IMR-90 (cell line): ENCODE data around the gene GYPB. TPM values are rescaled to one million over a fixed set of nuclear protein-coding genes. Genes with fewer than 3 reads are reported as not detected.
"Not testable (repeated sequence)": the region's sequence is repeated elsewhere in the genome, so short reads cannot be mapped to it uniquely, and the experiment has no call there.

Source experiments
- ATAC-seq: fragments of 200-7000 bp; cut with Tn5 transposase; 2 replicates; pipeline ENCODE4 v1.9.1; 2020; ENCODE audit warnings: low read depth, mild to moderate bottlenecking, moderate library complexity
- BruUV-seq: library from RNA; stranded (reverse); fragments of 400-500 nt; replicated peaks from 2 replicates; lab custom pipeline; 2021; lab: Mats Ljungman, UMichigan
- CTCF ChIA-PET: fragments of 300-600 bp; formaldehyde crosslinking; extraction: SDS; loops from one replicate; lab custom pipeline; 2021; ENCODE audit warnings: antibody characterized with exemption; lab: Yijun Ruan, JAX
- POLR2A ChIA-PET: fragments of 300-600 bp; sonication (Branson Sonifier 250); formaldehyde crosslinking; loops from one replicate; lab custom pipeline; 2022; ENCODE audit warnings: antibody characterized with exemption; ENCODE audit not compliant: unreplicated experiment; lab: Charles Lee
- DNase-seq: peaks from one replicate; pipeline ENCODE4 v3.0.0; 2013
- H2AFZ ChIP-seq: replicated peaks from 2 replicates; pipeline ENCODE3; 2013; ENCODE audit warnings: low read length, mild to moderate bottlenecking; ENCODE audit not compliant: poor library complexity
- H2AK5ac ChIP-seq: 2 replicates; pipeline ENCODE4 v1.6.1; 2013; ENCODE audit warnings: low read depth, low read length, inconsistent platforms
- H2AK9ac ChIP-seq: replicated peaks from 2 replicates; pipeline ENCODE3; 2013; ENCODE audit warnings: mild to moderate bottlenecking, low read depth, low read length, moderate library complexity; ENCODE audit not compliant: poor library complexity
- H2BK120ac ChIP-seq: 2 replicates; pipeline ENCODE4 v1.6.1; 2013; ENCODE audit warnings: low read depth, low read length, inconsistent platforms
- H2BK15ac ChIP-seq: 3 replicates; pipeline ENCODE4 v1.6.1; 2013; ENCODE audit warnings: low read depth, low read length, inconsistent platforms
- H2BK20ac ChIP-seq: 2 replicates; pipeline ENCODE4 v1.6.1; 2013; ENCODE audit warnings: low read depth, mild to moderate bottlenecking, inconsistent platforms, low read length, moderate library complexity
- H2BK5ac ChIP-seq: 2 replicates; pipeline ENCODE4 v1.6.1; 2013; ENCODE audit warnings: mild to moderate bottlenecking, low read depth, low read length, inconsistent platforms; ENCODE audit not compliant: poor library complexity, severe bottlenecking
- H3K14ac ChIP-seq: replicated peaks from 2 replicates; pipeline ENCODE4 v1.6.1; 2013; ENCODE audit warnings: low read depth, low read length, inconsistent platforms
- H3K18ac ChIP-seq: 2 replicates; pipeline ENCODE4 v1.6.1; 2013; ENCODE audit warnings: low read depth, low read length, control low read depth
- H3K23ac ChIP-seq: 2 replicates; pipeline ENCODE4 v1.6.1; 2013; ENCODE audit warnings: low read depth, low read length, inconsistent platforms
- H3K27ac ChIP-seq: 2 replicates; pipeline ENCODE4 v1.5.1; 2013; ENCODE audit warnings: mild to moderate bottlenecking, control low read depth, low read length; ENCODE audit not compliant: insufficient read depth
- H3K27me3 ChIP-seq: 2 replicates; pipeline ENCODE4 v1.6.1; 2013; ENCODE audit warnings: low read length; ENCODE audit not compliant: control insufficient read depth, insufficient read depth
- H3K36me3 ChIP-seq: 2 replicates; pipeline ENCODE4 v1.6.1; 2013; ENCODE audit warnings: low read length, mixed read lengths; ENCODE audit not compliant: control insufficient read depth, insufficient read depth
- H3K4ac ChIP-seq: 2 replicates; pipeline ENCODE4 v1.6.1; 2013; ENCODE audit warnings: low read depth, low read length, inconsistent platforms
- H3K4me1 ChIP-seq: 2 replicates; pipeline ENCODE4 v1.6.1; 2013; ENCODE audit warnings: low read length, mixed read lengths; ENCODE audit not compliant: control insufficient read depth, insufficient read depth
- H3K4me2 ChIP-seq: 2 replicates; pipeline ENCODE4 v1.6.1; 2013; ENCODE audit warnings: low read depth, mild to moderate bottlenecking, control low read depth, low read length, moderate library complexity
- H3K4me3 ChIP-seq: 2 replicates; pipeline ENCODE4 v1.5.1; 2013; ENCODE audit warnings: low read depth, mild to moderate bottlenecking, control low read depth, low read length, moderate library complexity; ENCODE audit not compliant: insufficient read depth
- H3K56ac ChIP-seq: 2 replicates; pipeline ENCODE4 v1.6.1; 2013; ENCODE audit warnings: low read length, inconsistent platforms; ENCODE audit not compliant: insufficient read depth; ENCODE audit errors: extremely low read depth
- H3K79me1 ChIP-seq, 2 experiments: 2 replicates each; pipeline ENCODE4 v1.6.1; 2013; ENCODE audit warnings: low read length in 2 of 2, inconsistent platforms in 1 of 2, low read depth in 1 of 2
- H3K9ac ChIP-seq: 2 replicates; pipeline ENCODE4 v1.6.1; 2013; ENCODE audit warnings: low read depth, low read length, control low read depth
- H3K9me1 ChIP-seq: 2 replicates; pipeline ENCODE4 v1.6.1; 2013; ENCODE audit warnings: low read length, inconsistent platforms; ENCODE audit not compliant: insufficient read depth
- H3K9me3 ChIP-seq: 2 replicates; pipeline ENCODE4 v1.6.1; 2013; ENCODE audit warnings: low read length; ENCODE audit not compliant: control insufficient read depth, insufficient read depth
- H4K20me1 ChIP-seq: 2 replicates; pipeline ENCODE4 v1.6.1; 2013; ENCODE audit warnings: low read length, inconsistent platforms; ENCODE audit not compliant: insufficient read depth
- H4K5ac ChIP-seq: 2 replicates; pipeline ENCODE4 v1.6.1; 2013; ENCODE audit warnings: mild to moderate bottlenecking, low read depth, low read length, control low read depth
- H4K8ac ChIP-seq, 2 experiments: 2 replicates each; pipeline ENCODE4 v1.6.1; 2013; ENCODE audit warnings: low read depth in 2 of 2, low read length in 2 of 2, control low read depth in 1 of 2, inconsistent platforms in 1 of 2
- H4K91ac ChIP-seq: 2 replicates; pipeline ENCODE4 v1.6.1; 2013; ENCODE audit warnings: low read depth, low read length, inconsistent platforms; ENCODE audit not compliant: insufficient read depth
- WGBS, 2 experiments: methylation state at CpG; one replicate each; pipeline versions ENCODE4 v1.1.5 to v1.1.7; 2013; ENCODE audit warnings: missing lambda C conversion rate in 2 of 2; ENCODE audit not compliant: insufficient read length in 1 of 2; ENCODE audit errors: extremely low coverage in 2 of 2; 5-methylcytosine and 5-hydroxymethylcytosine counted together
- dilution Hi-C: fragments of 300-500 bp; cut with HindIII; formaldehyde crosslinking; loops from one replicate; pipeline ENCODE4 v1.14.3; 2018; ENCODE audit warnings: low sequenced_read_pairs; ENCODE audit not compliant: unreplicated experiment
- in situ Hi-C: fragments of 300-500 bp; cut with MboI; formaldehyde crosslinking; loops from 3 replicates; pipeline ENCODE4 v1.14.3; 2019; ENCODE audit warnings: low sequenced_read_pairs, inconsistent platforms, mixed read lengths
- intact Hi-C: fragments of 100-400 bp; cut with micrococcal nuclease; formaldehyde crosslinking; loops from 2 replicates; pipeline ENCODE4 v1.10.0; 2022
- polyA plus RNA-seq, 3 experiments: library from polyadenylated mRNA; depleted of rRNA; stranded (reverse); fragments of >200 nt; gene quantifications; 2 replicates each; pipeline ENCODE4 v1.2.3, GENCODE V29; 2012; ENCODE audit warnings: low replicate concordance in 1 of 3
- total RNA-seq: library from RNA; depleted of rRNA; stranded (reverse); fragments of >200 nt; gene quantifications from 2 replicates; pipeline ENCODE4 v1.2.3, GENCODE V29; 2012

Gene GYPB
- total and polyA plus RNA-seq, 2 of the 4 experiments (the other 2 are of a cell fraction) = not detected

DNA sequence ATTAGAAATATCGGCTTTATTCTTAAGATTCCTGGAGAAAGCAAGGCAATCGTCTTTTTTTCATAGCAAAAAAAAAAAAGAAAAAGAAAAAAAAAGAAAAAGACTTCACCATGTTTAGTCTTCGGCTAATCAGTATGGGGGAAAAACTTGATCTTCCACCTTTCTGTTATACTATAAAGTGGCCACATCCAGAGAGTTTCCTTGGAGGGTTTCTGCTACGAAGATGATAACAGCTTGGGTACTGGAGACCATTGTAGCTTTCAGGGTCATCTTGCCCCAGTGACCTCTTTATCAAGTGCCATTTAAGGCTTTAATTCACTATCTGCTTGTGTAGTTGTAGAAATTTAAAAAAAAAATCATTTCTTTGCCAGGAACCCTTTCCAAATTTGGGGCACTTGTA lies 1.9 kb downstream of the GYPB start:
- H3K4me1 ChIP-seq, H3K23ac ChIP-seq, H3K9me1 ChIP-seq, H2AFZ ChIP-seq, H3K4ac ChIP-seq, H3K9ac ChIP-seq, BruUV-seq, H3K27me3 ChIP-seq, H2BK5ac ChIP-seq, H3K4me3 ChIP-seq, H2BK20ac ChIP-seq, H4K91ac ChIP-seq, H4K5ac ChIP-seq, H3K56ac ChIP-seq, H2AK9ac ChIP-seq, H3K18ac ChIP-seq, intact Hi-C loops, H3K36me3 ChIP-seq, H3K27ac ChIP-seq, H2AK5ac ChIP-seq, H3K9me3 ChIP-seq, H4K8ac ChIP-seq, H3K79me1 ChIP-seq, H2BK15ac ChIP-seq, H3K4me2 ChIP-seq, dilution Hi-C loops, H2BK120ac ChIP-seq, H3K14ac ChIP-seq, CTCF ChIA-PET, ATAC-seq, POLR2A ChIA-PET, H4K20me1 ChIP-seq, in situ Hi-C loops, DNase-seq: not testable (repeated sequence)
- no CpG with 5 or more reads among the region's 4 CpGs for WGBS, 2 experiments

DNA sequence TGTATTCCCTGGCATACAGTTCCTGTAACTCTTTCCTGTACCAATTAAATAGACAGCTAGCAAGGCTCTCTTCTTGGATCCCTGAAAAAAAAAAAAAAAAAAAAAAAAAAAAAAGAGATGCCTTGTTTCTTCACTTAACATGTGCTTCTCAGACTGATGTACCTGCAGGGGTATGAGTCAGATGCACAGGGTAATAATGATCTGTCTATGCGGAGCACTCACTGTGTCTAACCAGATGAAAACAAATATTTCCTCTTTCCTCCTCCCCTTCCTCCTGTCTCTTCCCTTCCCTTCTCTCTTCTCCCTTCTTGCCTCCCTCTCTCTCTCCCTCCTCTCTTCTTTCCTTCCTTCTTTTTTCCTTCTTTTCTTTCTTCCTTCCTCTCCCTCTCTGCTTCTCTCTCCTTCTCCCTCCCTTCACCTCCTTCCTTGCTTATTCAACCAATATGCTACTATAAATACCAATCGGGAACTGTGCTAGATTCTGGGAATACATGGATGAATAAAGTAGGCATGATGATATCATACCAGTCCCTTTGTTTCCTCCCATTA lies 3.0 kb downstream of the GYPB start:
- H3K9me1 ChIP-seq, CTCF ChIA-PET, H2BK15ac ChIP-seq, H2AFZ ChIP-seq, H3K27ac ChIP-seq, H2BK20ac ChIP-seq, H4K5ac ChIP-seq, H2AK9ac ChIP-seq, H3K36me3 ChIP-seq, H4K8ac ChIP-seq, H3K14ac ChIP-seq, in situ Hi-C loops, H3K4me3 ChIP-seq, H3K18ac ChIP-seq, dilution Hi-C loops, H3K4me2 ChIP-seq, H2AK5ac ChIP-seq, H3K79me1 ChIP-seq, H3K9ac ChIP-seq, H4K20me1 ChIP-seq, ATAC-seq, H3K56ac ChIP-seq, H3K4me1 ChIP-seq, POLR2A ChIA-PET, H2BK5ac ChIP-seq, H3K4ac ChIP-seq, H4K91ac ChIP-seq, H2BK120ac ChIP-seq, intact Hi-C loops, H3K27me3 ChIP-seq, BruUV-seq, H3K23ac ChIP-seq, DNase-seq, H3K9me3 ChIP-seq: not testable (repeated sequence)
- WGBS, 2 experiments = no CpG with 5 or more reads among the region's 2 CpGs
